HepG2 (cell line): ENCODE results near the gene PTRH2. TPM values are rescaled to one million over a fixed set of nuclear protein-coding genes. Genes with fewer than 3 reads are reported as not detected.

Experiments used
- ATAC-seq: fragments of 200-7000 bp; cut with Tn5 transposase; 3 replicates; pipeline ENCODE4 v1.9.1; 2020; ENCODE audit warnings: mild to moderate bottlenecking, moderate library complexity
- BruUV-seq: library from RNA; stranded (reverse); fragments of 400-500 nt; replicated peaks from 2 replicates; lab custom pipeline; 2021; lab: Mats Ljungman, UMichigan
- CTCF ChIA-PET: fragments of 300-600 bp; formaldehyde crosslinking; extraction: SDS; loops from one replicate; lab custom pipeline; 2021; ENCODE audit warnings: low total read pairs, inconsistent platforms, low intra/inter-chr PET ratio; lab: Yijun Ruan, JAX
- POLR2A ChIA-PET: fragments of 350-600 bp; sonication (Branson Sonifier 250); formaldehyde crosslinking; loops from one replicate; lab custom pipeline; 2020; ENCODE audit warnings: antibody characterized with exemption, inconsistent platforms; lab: Yijun Ruan, JAX
- DNase-seq: peaks from one replicate; pipeline ENCODE4 v3.0.0-alpha.2; 2015; ENCODE audit warnings: low spot score
- FAIRE-seq: peaks from 3 replicates; lab custom pipeline; 2011; peaks lifted over from hg19 to GRCh38; lab: Jason Lieb, UNC
- H2AFZ ChIP-seq: one replicate; pipeline ENCODE4 v1.6.1; 2011; ENCODE audit warnings: low read length, inconsistent platforms
- H3K27ac ChIP-seq: fragments of 300-600 bp; 3 replicates; pipeline ENCODE4 v1.8.0; 2011; ENCODE audit warnings: mixed run types, mild to moderate bottlenecking, mixed read lengths, low read length, inconsistent platforms; ENCODE audit not compliant: insufficient read depth; ENCODE audit errors: extremely low read length
- H3K27me3 ChIP-seq, 2 experiments: fragments of 200-600 bp in 1 of 2; 2 replicates in 1 of 2; 3 replicates in 1 of 2; pipeline versions ENCODE4 v1.6.0 to v1.8.0; 2011; ENCODE audit warnings: low read length in 2 of 2, mild to moderate bottlenecking in 2 of 2, moderate library complexity in 2 of 2, inconsistent platforms in 1 of 2; ENCODE audit not compliant: insufficient read depth in 2 of 2, control insufficient read depth in 1 of 2
- H3K36me3 ChIP-seq, 2 experiments: fragments of 200-600 bp in 1 of 2; replicated peaks in 1 of 2; 2 replicates in 1 of 2; 3 replicates in 1 of 2; pipeline versions ENCODE4 v1.5.1 to v1.8.0; 2011; ENCODE audit warnings: low read length in 2 of 2, inconsistent platforms in 1 of 2; ENCODE audit not compliant: insufficient read depth in 2 of 2, control insufficient read depth in 1 of 2
- H3K4me1 ChIP-seq: 2 replicates; pipeline ENCODE4 v1.5.1; 2012; ENCODE audit warnings: low read length, inconsistent platforms; ENCODE audit not compliant: insufficient read depth
- H3K4me2 ChIP-seq: 2 replicates; pipeline ENCODE4 v1.6.0; 2011; ENCODE audit warnings: low read depth, low read length, inconsistent platforms
- H3K4me3 ChIP-seq, 3 experiments: fragments of 200-600 bp in 1 of 3; sonication (generic), shearing (Covaris generic) in 1 of 3; replicated peaks in 1 of 3; 2 replicates each; pipeline ENCODE4 v1.5.1; 2011 to 2016; ENCODE audit warnings: low read length in 3 of 3, inconsistent platforms in 2 of 3, low read depth in 2 of 3, mild to moderate bottlenecking in 2 of 3, control low read depth in 1 of 3, mixed read lengths in 1 of 3; ENCODE audit not compliant: insufficient read depth in 1 of 3
- H3K79me2 ChIP-seq: one replicate; pipeline ENCODE4 v1.6.1; 2011; ENCODE audit warnings: low read length, inconsistent platforms; ENCODE audit not compliant: insufficient read depth
- H3K9ac ChIP-seq: 2 replicates; pipeline ENCODE4 v1.6.0; 2011; ENCODE audit warnings: mild to moderate bottlenecking, low read depth, low read length, inconsistent platforms; ENCODE audit not compliant: insufficient read depth
- H3K9me3 ChIP-seq: 2 replicates; pipeline ENCODE4 v1.5.1; 2012; ENCODE audit warnings: mild to moderate bottlenecking, low read length
- H4K20me1 ChIP-seq: 2 replicates; pipeline ENCODE4 v1.6.0; 2011; ENCODE audit warnings: inconsistent platforms, mild to moderate bottlenecking, low read length, moderate library complexity; ENCODE audit not compliant: insufficient read depth
- ARID3A ChIP-seq: IDR thresholded peaks from 2 replicates; pipeline ENCODE4 v1.6.1; 2012; ENCODE audit warnings: low read depth, low read length, improper control_type of control experiment
- BCL6 ChIP-seq: IDR thresholded peaks from 2 replicates; pipeline ENCODE4 v1.6.1; 2016; ENCODE audit warnings: missing genetic modification reagents, missing compliant biosample characterization
- E2F1 ChIP-seq: sonication (generic); formaldehyde crosslinking; IDR thresholded peaks from 2 replicates; pipeline ENCODE4 v1.5.0; 2020; ENCODE audit warnings: missing genetic modification reagents
- HBP1 ChIP-seq: IDR thresholded peaks from 2 replicates; pipeline ENCODE4 v1.6.1; 2016; ENCODE audit warnings: low read depth, control low read depth
- HIVEP1 ChIP-seq: sonication (generic); formaldehyde crosslinking; IDR thresholded peaks from 2 replicates; pipeline ENCODE4 v1.4.0; 2020; ENCODE audit warnings: mild to moderate bottlenecking, missing genetic modification reagents
- HNRNPL ChIP-seq: fragments of 200-400 bp; formaldehyde crosslinking; IDR thresholded peaks from 2 replicates; pipeline ENCODE4 v1.6.1; 2017; ENCODE audit warnings: mild to moderate bottlenecking, low read depth, low read length
- JUN ChIP-seq: sonication (generic); formaldehyde crosslinking; IDR thresholded peaks from 2 replicates; pipeline ENCODE4 v1.4.0; 2020; ENCODE audit warnings: mild to moderate bottlenecking, missing genetic modification reagents
- KDM4B ChIP-seq: sonication (generic); formaldehyde crosslinking; IDR thresholded peaks from 2 replicates; pipeline ENCODE4 v1.4.0; 2020; ENCODE audit warnings: missing genetic modification reagents
- KLF16 ChIP-seq, 2 experiments: sonication (generic) in 1 of 2; formaldehyde crosslinking in 1 of 2; IDR thresholded peaks; 2 replicates each; pipeline versions ENCODE4 v1.6.1 to v1.8.0; 2016 to 2023; ENCODE audit warnings: missing genetic modification reagents in 2 of 2, missing compliant biosample characterization in 1 of 2
- MAFF ChIP-seq: IDR thresholded peaks from 2 replicates; pipeline ENCODE4 v1.6.1; 2011; ENCODE audit warnings: low read depth, low read length, improper control_type of control experiment
- MNT ChIP-seq: fragments of 450-650 bp; IDR thresholded peaks from 2 replicates; pipeline ENCODE4 v1.6.1; 2016
- PTBP1 ChIP-seq: fragments of 200-400 bp; formaldehyde crosslinking; IDR thresholded peaks from 2 replicates; pipeline ENCODE4 v1.6.1; 2018; ENCODE audit warnings: low read length, low read depth; ENCODE audit not compliant: poor library complexity, severe bottlenecking
- SIX1 ChIP-seq: sonication (generic); formaldehyde crosslinking; IDR thresholded peaks from 2 replicates; pipeline ENCODE4 v1.4.0; 2020; ENCODE audit warnings: missing genetic modification reagents, borderline replicate concordance
- SMAD9 ChIP-seq: sonication (generic); formaldehyde crosslinking; IDR thresholded peaks from 2 replicates; pipeline ENCODE4 v1.5.1; 2020; ENCODE audit warnings: mild to moderate bottlenecking, missing genetic modification reagents
- SMC3 ChIP-seq: IDR thresholded peaks from 2 replicates; pipeline ENCODE4 v1.6.1; 2011; ENCODE audit warnings: low read length, improper control_type of control experiment
- STAG1 ChIP-seq: sonication (generic); formaldehyde crosslinking; IDR thresholded peaks from 2 replicates; pipeline ENCODE4 v1.4.0; 2020; ENCODE audit warnings: missing genetic modification reagents
- ZNF136 ChIP-seq: sonication (generic); formaldehyde crosslinking; IDR thresholded peaks from 2 replicates; pipeline ENCODE4 v1.8.1; 2022; ENCODE audit warnings: low read depth, mild to moderate bottlenecking, moderate library complexity, missing genetic modification reagents
- ZNF34 ChIP-seq: sonication (generic); formaldehyde crosslinking; IDR thresholded peaks from 2 replicates; pipeline ENCODE4 v1.4.0; 2020; ENCODE audit warnings: mild to moderate bottlenecking, missing genetic modification reagents, borderline replicate concordance
- ZNF605 ChIP-seq: sonication (generic); formaldehyde crosslinking; IDR thresholded peaks from 2 replicates; pipeline ENCODE4 v1.8.0; 2022; ENCODE audit warnings: mild to moderate bottlenecking, missing genetic modification reagents
- ZNF781 ChIP-seq: sonication (generic); formaldehyde crosslinking; IDR thresholded peaks from 2 replicates; pipeline ENCODE4 v1.5.1; 2020; ENCODE audit warnings: borderline replicate concordance, mild to moderate bottlenecking, missing genetic modification reagents; ENCODE audit errors: not compliant biosample characterization
- whole genome bisulfite sequencing: methylation state at CpG from one replicate; pipeline ENCODE4 v1.1.6; 2017; ENCODE audit warnings: low lambda C conversion rate; 5-methylcytosine and 5-hydroxymethylcytosine counted together
- in situ Hi-C: cut with HindIII; loops from 2 replicates; pipeline ENCODE4 v1.10.0; 2017; ENCODE audit warnings: low pct_unique_long_range_greater_than_20kb; ENCODE audit not compliant: extremely low pct_ligation_motif_present
- intact Hi-C: fragments of 100-400 bp; cut with micrococcal nuclease; formaldehyde crosslinking; loops from one replicate; pipeline ENCODE4 v1.10.0; 2022; ENCODE audit not compliant: unreplicated experiment
- polyA plus RNA-seq, 8 experiments: library from polyadenylated mRNA; depleted of rRNA in 3 of 8; stranded (reverse) in 7 of 8; unstranded in 1 of 8; fragments of >200 nt; fragmentation: Illumina TruSeq in 4 of 8; extraction: Trizol in 4 of 8; gene quantifications; 2 replicates each; pipeline versions ENCODE4 v1.2.1 to v1.2.3, GENCODE V29; 2011 to 2016; ENCODE audit warnings: low read depth in 4 of 8, missing spikeins in 1 of 8, mixed read lengths in 1 of 8; ENCODE audit not compliant: insufficient read depth in 1 of 8
- total RNA-seq, 5 experiments: library from RNA; depleted of rRNA; stranded (reverse); fragments of >200 nt; fragmentation: Illumina TruSeq; extraction: Trizol; gene quantifications; 2 replicates each; pipeline ENCODE4 v1.2.3, GENCODE V29; 2016; ENCODE audit warnings: low read depth in 1 of 5

The PTRH2 gene
- total and polyA plus RNA-seq, 2 of the 13 experiments (the other 11 are each of a cell fraction or from before 2014, with no cell fraction given): 67.7 to 83.3 TPM

- H3K27ac ChIP-seq: no peak overlapping the region
- BruUV-seq: no TSS peak
- POLR2A ChIA-PET: interaction anchor here (0.7 to 2.4 kb wide), 4 partner anchors 78 to 205 kb away, joined by 3 to 14 read pairs (median 4); no protein-coding TSS in a partner anchor
- peak; percentile 88 for TF ChIP-seq STAG1 (CRISPR knock-in tag)
- peak; percentile 82 for TF ChIP-seq SMC3
- TF ChIP-seq SMAD9 (CRISPR knock-in tag): no peak
- TF ChIP-seq HNRNPL: no peak
- no peak for TF ChIP-seq BCL6 (CRISPR knock-in tag)
- TF ChIP-seq MAFF: peak; percentile 44; the same call in 1 of the 2 replicates
- TF ChIP-seq HBP1 (CRISPR knock-in tag): no peak
- TF ChIP-seq SIX1 (CRISPR knock-in tag): no peak
- TF ChIP-seq ZNF34 (CRISPR knock-in tag): no peak
- TF ChIP-seq PTBP1: no peak
- no peak for TF ChIP-seq HIVEP1 (CRISPR knock-in tag)
- no peak for TF ChIP-seq JUN (CRISPR knock-in tag)
- no peak for TF ChIP-seq E2F1 (CRISPR knock-in tag)
- TF ChIP-seq ARID3A: peak; percentile 69
- TF ChIP-seq ZNF136 (CRISPR knock-in tag): no peak
- no peak for TF ChIP-seq KDM4B
- no peak for TF ChIP-seq MNT
- TF ChIP-seq ZNF781 (CRISPR knock-in tag): no peak
- no peak for TF ChIP-seq ZNF605 (CRISPR knock-in tag)
- no peak for TF ChIP-seq KLF16 (CRISPR knock-in tag; IDR thresholded peaks at IDR 0.05)
Observed at GRCh38 chr17:59746849-59747445, 39.7 kb upstream of the PTRH2 start.

More at GRCh38 chr17:59746849-59747445, 39.7 kb upstream of the PTRH2 start:
- intact Hi-C loops: no loop called here
- Histone ChIP-seq H2AFZ (no peak overlapping the region), H3K27me3 (no peaks in the 10 kb centered on the region), H3K9ac (no peak overlapping the region), H3K4me2 (no peak overlapping the region), H3K9me3 (peaks cover 13% of the 10 kb centered on the region), H3K4me3 (no peak overlapping the region), H4K20me1 (no peaks in the 10 kb centered on the region; the same call in 1 of the 2 replicates), H3K36me3 (peaks cover 1 to 16% of the 10 kb centered on the region in 2 experiments; a peak in 4 of 5 replicates), H3K4me1 (peaks cover 25% of the 10 kb centered on the region), H3K79me2 (peaks cover 2% of the 10 kb centered on the region)
- CTCF ChIA-PET: interaction anchor here (1.0 to 3.0 kb wide), 3 partner anchors 92 to 113 kb away, joined by 3 to 39 read pairs (median 5); no protein-coding TSS in a partner anchor
- FAIRE-seq: no peak
- peak; percentile 69 for ATAC-seq
- WGBS: 98% methylated on average over 4 of the region's 4 CpGs
- DNase-seq: peak; percentile 62
- in situ Hi-C loops: loop anchor here (10.0 kb wide), 1 partner anchor 288 kb away; no protein-coding TSS in a partner anchor
